Measurements from ENCODE around the gene FOXM1. TPM values are rescaled to one million over a fixed set of nuclear protein-coding genes. Genes with fewer than 3 reads are reported as not detected.

FOXM1 gene, protein sequence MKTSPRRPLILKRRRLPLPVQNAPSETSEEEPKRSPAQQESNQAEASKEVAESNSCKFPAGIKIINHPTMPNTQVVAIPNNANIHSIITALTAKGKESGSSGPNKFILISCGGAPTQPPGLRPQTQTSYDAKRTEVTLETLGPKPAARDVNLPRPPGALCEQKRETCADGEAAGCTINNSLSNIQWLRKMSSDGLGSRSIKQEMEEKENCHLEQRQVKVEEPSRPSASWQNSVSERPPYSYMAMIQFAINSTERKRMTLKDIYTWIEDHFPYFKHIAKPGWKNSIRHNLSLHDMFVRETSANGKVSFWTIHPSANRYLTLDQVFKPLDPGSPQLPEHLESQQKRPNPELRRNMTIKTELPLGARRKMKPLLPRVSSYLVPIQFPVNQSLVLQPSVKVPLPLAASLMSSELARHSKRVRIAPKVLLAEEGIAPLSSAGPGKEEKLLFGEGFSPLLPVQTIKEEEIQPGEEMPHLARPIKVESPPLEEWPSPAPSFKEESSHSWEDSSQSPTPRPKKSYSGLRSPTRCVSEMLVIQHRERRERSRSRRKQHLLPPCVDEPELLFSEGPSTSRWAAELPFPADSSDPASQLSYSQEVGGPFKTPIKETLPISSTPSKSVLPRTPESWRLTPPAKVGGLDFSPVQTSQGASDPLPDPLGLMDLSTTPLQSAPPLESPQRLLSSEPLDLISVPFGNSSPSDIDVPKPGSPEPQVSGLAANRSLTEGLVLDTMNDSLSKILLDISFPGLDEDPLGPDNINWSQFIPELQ
- total RNA-seq: 100 to 1,000 TPM; 119 to 131 TPM

DNA sequence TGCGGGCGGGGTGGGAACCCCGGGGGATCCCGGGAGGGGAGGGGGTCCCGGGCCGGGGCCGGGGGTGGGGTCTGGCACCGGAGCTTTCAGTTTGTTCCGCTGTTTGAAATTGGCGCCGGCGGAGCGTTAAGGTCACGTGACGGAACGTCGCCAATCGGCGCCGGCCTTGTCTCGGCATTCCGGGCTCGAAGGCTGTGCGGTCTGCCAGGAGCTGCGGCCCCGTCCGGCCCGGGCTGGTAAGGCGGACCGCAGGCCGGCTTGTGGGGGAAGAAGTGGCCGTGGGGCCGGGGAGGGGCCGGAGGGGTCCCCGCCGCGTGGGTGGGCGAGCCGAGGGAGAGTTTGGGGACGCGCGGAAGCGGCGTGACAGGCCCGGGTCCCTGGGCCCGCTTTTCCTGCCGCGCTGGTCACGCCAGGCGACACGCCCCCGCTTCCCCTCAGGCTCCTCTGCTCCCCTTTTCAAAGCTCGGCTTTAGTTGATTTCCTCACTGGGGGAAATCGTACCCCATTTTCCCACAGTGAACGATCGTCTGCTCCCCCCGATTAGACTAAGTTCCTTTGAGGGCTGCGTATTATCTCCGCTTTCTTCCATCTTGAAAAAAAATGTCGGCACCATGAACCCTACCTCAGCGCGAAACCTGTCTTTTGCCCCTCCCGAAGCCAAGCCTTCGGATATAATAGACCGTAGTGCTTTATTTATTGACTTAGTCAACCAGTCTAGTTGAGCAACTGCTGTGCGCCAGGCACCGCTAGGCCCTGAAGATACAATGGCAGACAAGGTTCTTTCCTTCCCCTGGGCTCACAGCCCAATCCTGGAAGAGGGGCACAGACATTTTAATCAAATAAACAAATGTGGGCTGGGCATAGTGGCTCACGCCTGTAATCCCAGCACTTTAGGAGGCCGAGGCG lies at the start of gene FOXM1, which contains the start of gene RHNO1:
Gene FOXM1 (minus strand): TSS at position 128 of the 906 bp plus-strand sequence. CDS start 2,696 bp downstream, outside the sequence.
Gene RHNO1 (plus strand): TSS at position 177 of the 906 bp plus-strand sequence. CDS start 8,144 bp downstream, outside the sequence.
- H3K9me3 Mint-ChIP-seq: no peaks in the 10 kb centered on the region
- POLR2A ChIA-PET: interaction anchor here (0.7 to 1.6 kb wide), 2 partner anchors 12 to 13 kb away, joined by 3 to 4 read pairs; partner anchors contain the start of gene TULP3
- no peaks in the 10 kb centered on the region for H3K27me3 Mint-ChIP-seq
- peaks cover 59% of the 10 kb centered on the region for H3K36me3 Mint-ChIP-seq (ENCODE audit: low read depth)
- H3K27ac Mint-ChIP-seq: peak within 1 kb of the TSS; percentile 100
- H3K4me1 Mint-ChIP-seq: peaks cover 46% of the 10 kb centered on the region
- peak within 1 kb of the TSS; percentile 89 for H3K4me3 Mint-ChIP-seq
- peak; percentile 91 for DNase-seq
- CTCF ChIA-PET: interaction anchor here (0.6 to 1.3 kb wide), 5 partner anchors 8 to 301 kb away, joined by 3 to 5 read pairs (median 3); no protein-coding TSS in a partner anchor

GRCh38 chr12:2925322-2925995 lies 48.5 kb upstream of the FOXM1 start:
- POLR2A ChIA-PET: no interaction called here
- Mint-ChIP-seq H3K36me3 (ENCODE audit: low read depth) (peaks cover 9% of the 10 kb centered on the region), H3K9me3 (no peaks in the 10 kb centered on the region), H3K27me3 (no peaks in the 10 kb centered on the region), H3K4me3 (no peak overlapping the region), H3K4me1 (no peaks in the 10 kb centered on the region), H3K27ac (no peak overlapping the region)
- CTCF ChIA-PET: interaction anchor here (0.7 kb wide), 2 partner anchors 19 to 123 kb away, joined by 3 to 5 read pairs; no protein-coding TSS in a partner anchor
- DNase-seq: no peak

DNA sequence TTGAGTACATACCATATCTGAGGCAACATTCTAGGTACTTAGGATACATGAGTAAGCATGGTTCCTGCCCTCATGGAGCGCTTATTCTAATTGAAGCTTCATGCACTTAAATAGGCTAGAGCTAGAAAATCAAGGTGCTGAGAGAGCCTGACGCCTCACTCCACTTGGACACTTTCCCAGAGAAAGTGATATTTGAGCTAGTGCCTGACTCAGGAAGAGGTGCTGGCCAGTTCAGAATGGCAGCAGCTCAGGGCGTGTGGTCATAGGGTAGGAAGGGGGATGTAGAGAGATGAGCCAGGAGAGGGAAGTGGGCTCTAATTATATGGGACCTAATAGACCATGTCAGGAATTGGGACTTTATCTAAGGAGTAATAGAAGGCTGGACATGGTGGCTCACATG lies 47.0 kb upstream of the FOXM1 start:
- no peaks in the 10 kb centered on the region for H3K9me3 Mint-ChIP-seq
- no peak overlapping the region for H3K27ac Mint-ChIP-seq
- no peak for DNase-seq
- H3K27me3 Mint-ChIP-seq: no peaks in the 10 kb centered on the region
- H3K4me3 Mint-ChIP-seq: no peak overlapping the region
- H3K36me3 Mint-ChIP-seq (ENCODE audit: low read depth): peaks cover 9% of the 10 kb centered on the region
- no peaks in the 10 kb centered on the region for H3K4me1 Mint-ChIP-seq
- POLR2A ChIA-PET: no interaction called here
- CTCF ChIA-PET: interaction anchor here (0.6 kb wide), 2 partner anchors 692 to 1216 kb away, joined by 3 to 5 read pairs; no protein-coding TSS in a partner anchor

DNA sequence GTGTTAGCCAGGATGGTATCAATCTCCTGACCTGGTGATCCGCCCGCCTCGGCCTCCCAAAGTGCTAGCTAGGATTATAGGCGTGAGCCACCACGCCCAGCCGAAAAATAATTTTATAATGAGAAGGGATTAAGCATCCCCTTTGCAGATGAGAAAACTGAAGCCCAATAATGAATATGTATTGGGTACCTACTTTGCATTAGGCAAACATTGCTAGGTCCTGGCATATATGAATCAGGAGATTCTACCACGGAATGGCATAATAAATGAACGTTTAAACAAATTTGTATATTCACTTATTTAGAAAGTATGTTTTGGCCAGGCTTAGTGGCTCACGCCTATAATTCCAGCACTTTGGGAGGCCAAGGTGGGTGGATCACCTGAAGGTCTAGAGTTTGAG lies 46.1 kb upstream of the FOXM1 start:
- Mint-ChIP-seq H3K27ac (no peak overlapping the region), H3K27me3 (no peaks in the 10 kb centered on the region), H3K4me3 (no peak overlapping the region), H3K36me3 (ENCODE audit: low read depth) (peaks cover 9% of the 10 kb centered on the region), H3K4me1 (no peaks in the 10 kb centered on the region), H3K9me3 (no peaks in the 10 kb centered on the region)
- ChIA-PET POLR2A (no interaction called here), CTCF (interaction anchor here (0.7 to 1.2 kb wide), 2 partner anchors 22 to 43 kb away, joined by 3 to 4 read pairs; no protein-coding TSS in a partner anchor)
- no peak for DNase-seq

GRCh38 chr12:2922329-2922728 lies 45.4 kb upstream of the FOXM1 start:
- Mint-ChIP-seq H3K4me1 (no peaks in the 10 kb centered on the region), H3K36me3 (ENCODE audit: low read depth) (peaks cover 9% of the 10 kb centered on the region), H3K27me3 (no peaks in the 10 kb centered on the region), H3K4me3 (no peak overlapping the region), H3K27ac (no peak overlapping the region), H3K9me3 (no peaks in the 10 kb centered on the region)
- DNase-seq: no peak
- POLR2A ChIA-PET: no interaction called here
- CTCF ChIA-PET: interaction anchor here (0.6 to 1.2 kb wide), 3 partner anchors 22 to 43 kb away, joined by 3 to 4 read pairs (median 3); partner anchors contain the start of gene TULP3

DNA sequence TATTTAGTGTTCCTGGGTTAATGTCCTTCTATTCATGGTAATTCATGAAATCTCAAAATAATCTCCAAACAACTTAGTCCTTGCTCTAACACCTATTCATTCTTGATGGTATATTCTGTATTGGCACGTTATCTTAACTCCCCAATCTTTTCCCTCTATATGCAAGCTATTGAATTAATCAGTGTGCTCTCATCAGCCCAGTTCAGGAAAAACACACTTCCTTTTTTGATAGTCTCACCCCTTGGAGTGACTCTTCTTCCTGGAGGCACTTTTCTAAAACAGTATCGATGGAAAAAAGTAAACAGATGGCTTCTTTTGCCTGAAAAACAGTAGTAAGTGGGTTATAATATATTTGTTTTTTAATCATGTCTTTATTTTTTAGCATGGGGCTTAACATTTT lies 42.3 kb upstream of the FOXM1 start:
- Mint-ChIP-seq H3K36me3 (ENCODE audit: low read depth) (peaks cover 6% of the 10 kb centered on the region), H3K27ac (no peak overlapping the region), H3K4me1 (no peaks in the 10 kb centered on the region), H3K4me3 (no peak overlapping the region), H3K27me3 (no peaks in the 10 kb centered on the region), H3K9me3 (no peaks in the 10 kb centered on the region)
- DNase-seq: no peak
- ChIA-PET CTCF (interaction anchor here (0.6 kb wide), 1 partner anchor 100 kb away, joined by 4 read pairs; no protein-coding TSS in a partner anchor), POLR2A (no interaction called here)

- Mint-ChIP-seq H3K4me3 (no peak overlapping the region), H3K36me3 (ENCODE audit: low read depth) (no peaks in the 10 kb centered on the region), H3K9me3 (no peaks in the 10 kb centered on the region), H3K27me3 (no peaks in the 10 kb centered on the region), H3K27ac (no peak overlapping the region), H3K4me1 (no peaks in the 10 kb centered on the region)
- CTCF ChIA-PET: interaction anchor here (0.6 kb wide), 1 partner anchor 90 kb away, joined by 4 read pairs; no protein-coding TSS in a partner anchor
- no peak for DNase-seq
- POLR2A ChIA-PET: no interaction called here
Measured at GRCh38 chr12:2912216-2912575, 35.2 kb upstream of the FOXM1 start.

DNA sequence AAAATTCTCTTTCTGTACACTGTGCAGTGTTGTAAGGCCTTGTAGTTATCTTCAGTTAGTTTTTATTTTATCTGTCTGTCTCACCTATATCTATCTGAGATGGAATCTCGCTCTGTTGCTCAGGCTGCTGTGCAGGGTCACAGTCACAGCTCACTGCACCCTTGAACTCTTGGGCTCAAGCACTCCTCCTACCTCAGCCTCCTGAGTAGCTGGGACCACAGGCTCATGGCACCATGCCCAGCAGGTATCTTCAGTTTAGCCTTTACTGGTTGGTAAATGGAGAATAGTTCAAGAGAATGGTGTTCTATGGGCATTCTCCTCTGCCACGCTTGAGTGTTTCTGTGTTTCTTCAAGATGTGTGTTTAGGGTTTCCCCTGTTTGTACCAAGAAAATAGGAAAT lies 27.3 kb upstream of the FOXM1 start:
- H3K27ac Mint-ChIP-seq: no peak overlapping the region
- no peaks in the 10 kb centered on the region for H3K9me3 Mint-ChIP-seq
- H3K36me3 Mint-ChIP-seq (ENCODE audit: low read depth): no peaks in the 10 kb centered on the region
- H3K4me1 Mint-ChIP-seq: no peaks in the 10 kb centered on the region
- H3K27me3 Mint-ChIP-seq: no peaks in the 10 kb centered on the region
- ChIA-PET CTCF (interaction anchor here (1.1 kb wide), 1 partner anchor 35 kb away, joined by 3 read pairs; no protein-coding TSS in a partner anchor), POLR2A (no interaction called here)
- DNase-seq: no peak
- no peak overlapping the region for H3K4me3 Mint-ChIP-seq

GRCh38 chr12:2902272-2902880 lies 25.4 kb upstream of the FOXM1 start:
- Mint-ChIP-seq H3K9me3 (no peaks in the 10 kb centered on the region), H3K4me1 (no peaks in the 10 kb centered on the region), H3K4me3 (no peak overlapping the region), H3K36me3 (ENCODE audit: low read depth) (no peaks in the 10 kb centered on the region), H3K27ac (no peak overlapping the region), H3K27me3 (no peaks in the 10 kb centered on the region)
- DNase-seq: no peak
- CTCF ChIA-PET: interaction anchor here (0.6 kb wide), 2 partner anchors 62 to 91 kb away, joined by 3 to 4 read pairs; no protein-coding TSS in a partner anchor
- POLR2A ChIA-PET: no interaction called here

GRCh38 chr12:2900642-2901041 lies 23.7 kb upstream of the FOXM1 start:
- POLR2A ChIA-PET: no interaction called here
- Mint-ChIP-seq H3K4me1 (no peaks in the 10 kb centered on the region), H3K36me3 (ENCODE audit: low read depth) (no peaks in the 10 kb centered on the region), H3K27ac (no peak overlapping the region), H3K9me3 (no peaks in the 10 kb centered on the region), H3K4me3 (no peak overlapping the region), H3K27me3 (no peaks in the 10 kb centered on the region)
- CTCF ChIA-PET: interaction anchor here (0.7 kb wide), 1 partner anchor 17 kb away, joined by 3 read pairs; no protein-coding TSS in a partner anchor
- DNase-seq: no peak

DNA sequence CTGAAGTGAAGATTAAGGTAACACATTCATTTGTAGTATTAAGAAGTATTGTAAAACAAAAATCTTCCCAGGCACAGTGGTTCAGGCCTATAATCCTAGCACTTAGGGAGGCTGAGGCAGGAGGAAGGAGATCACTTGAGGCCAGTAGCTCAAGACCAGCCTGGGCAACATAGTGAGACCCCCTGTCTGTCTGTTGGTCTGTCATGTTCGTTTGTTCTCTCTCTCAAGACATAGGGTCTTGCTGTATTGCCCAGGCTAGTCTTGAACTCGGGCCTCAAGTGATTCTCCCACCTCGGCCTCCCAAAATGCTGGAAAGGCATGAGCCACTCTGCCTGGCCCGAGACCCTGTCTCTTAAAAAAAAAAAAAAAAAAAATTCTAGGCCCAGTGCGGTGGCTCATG lies 20.4 kb upstream of the FOXM1 start:
- ChIA-PET POLR2A (no interaction called here), CTCF (interaction anchor here (0.6 kb wide), 1 partner anchor 21 kb away, joined by 4 read pairs; no protein-coding TSS in a partner anchor)
- no peaks in the 10 kb centered on the region for H3K36me3 Mint-ChIP-seq (ENCODE audit: low read depth)
- H3K27ac Mint-ChIP-seq: no peak overlapping the region
- no peak for DNase-seq
- H3K4me1 Mint-ChIP-seq: peaks cover 5% of the 10 kb centered on the region
- no peak overlapping the region for H3K4me3 Mint-ChIP-seq
- no peaks in the 10 kb centered on the region for H3K27me3 Mint-ChIP-seq
- no peaks in the 10 kb centered on the region for H3K9me3 Mint-ChIP-seq

All from activated CD4-positive, alpha-beta T cell treated with anti-CD3 and anti-CD28 coated beads, Interleukin-2, amount 10 ng/mL, durations not matched to agents 7 days and 5 days (primary cell).